ENCODE data around the gene DLX4. TPM values are rescaled to one million over a fixed set of nuclear protein-coding genes. Genes with fewer than 3 reads are reported as not detected.

DLX4 gene
- total RNA-seq, 1 experiment from 2014 or later, result 1.3 TPM

- ATAC-seq, result no peak
- ChIA-PET POLR2A (no interaction called here), CTCF (interaction anchor here (1.2 to 15.4 kb wide), 9 partner anchors 12 to 115 kb away, joined by 3 to 221 read pairs (median 11); partner anchors contain the start of gene DLX3)
- Mint-ChIP-seq H3K4me3 (no peak overlapping the region), H3K4me1 (peaks cover 54% of the 10 kb centered on the region), H3K9me3 (no peaks in the 10 kb centered on the region), H3K27me3 (ENCODE audit: low read depth) (peaks cover 98% of the 10 kb centered on the region), H3K27ac (no peak overlapping the region), H3K36me3 (no peaks in the 10 kb centered on the region)
- no peak for TF ChIP-seq FOXP4 (CRISPR knock-in tag; IDR thresholded peaks at IDR 0.05)
- no peak for TF ChIP-seq ZNF396 (CRISPR knock-in tag; IDR thresholded peaks at IDR 0.05; ENCODE audit: borderline replicate concordance)
- TF ChIP-seq HMGA2 (CRISPR knock-in tag; IDR thresholded peaks at IDR 0.05), result no peak
- no peak for TF ChIP-seq CDX4 (CRISPR knock-in tag; IDR thresholded peaks at IDR 0.05; ENCODE audit: borderline replicate concordance)
- no peak for TF ChIP-seq GTF2I (CRISPR knock-in tag; conservative IDR thresholded peaks at IDR 0.05)
- no peak for TF ChIP-seq NR3C1 (CRISPR knock-in tag; conservative IDR thresholded peaks at IDR 0.05; ENCODE audit: low read depth)
- DNase-seq (ENCODE audit: low spot score), result no peak
Measured at GRCh38 chr17:49976828-49977202, 7.8 kb downstream of the DLX4 start.

GRCh38 chr17:49977463-49978389, 8.7 kb downstream of the DLX4 start:
- Mint-ChIP-seq H3K27ac (no peak overlapping the region), H3K36me3 (no peaks in the 10 kb centered on the region), H3K27me3 (ENCODE audit: low read depth) (peaks cover 97% of the 10 kb centered on the region), H3K9me3 (no peaks in the 10 kb centered on the region), H3K4me1 (peaks cover 49% of the 10 kb centered on the region), H3K4me3 (no peak overlapping the region)
- CTCF ChIA-PET, result interaction anchor here (0.9 to 15.4 kb wide), 17 partner anchors 9 to 118 kb away, joined by 3 to 221 read pairs (median 6); partner anchors contain the start of genes DLX3, DLX4 and PDK2
- ATAC-seq (peak; percentile 13), DNase-seq (ENCODE audit: low spot score) (peak; percentile 42)
- no peak for TF ChIP-seq MAX (CRISPR knock-in tag; IDR thresholded peaks at IDR 0.05)
- TF ChIP-seq ELF4 (CRISPR knock-in tag; IDR thresholded peaks at IDR 0.05; ENCODE audit: low read depth), result no peak
- no peak for TF ChIP-seq HMGXB4 (CRISPR knock-in tag; IDR thresholded peaks at IDR 0.05)
- no peak for TF ChIP-seq FOXK1 (CRISPR knock-in tag; IDR thresholded peaks at IDR 0.05)
- no peak for TF ChIP-seq ERG (CRISPR knock-in tag; IDR thresholded peaks at IDR 0.05)
- TF ChIP-seq CREM (CRISPR knock-in tag; IDR thresholded peaks at IDR 0.05), result no peak
- POLR2A ChIA-PET, result no interaction called here

- ChIA-PET CTCF (interaction anchor here (1.0 to 15.4 kb wide), 13 partner anchors 10 to 117 kb away, joined by 3 to 221 read pairs (median 8); partner anchors contain the start of genes DLX3 and PDK2), POLR2A (no interaction called here)
- Mint-ChIP-seq H3K4me1 (peaks cover 44% of the 10 kb centered on the region), H3K36me3 (no peaks in the 10 kb centered on the region), H3K27ac (no peak overlapping the region), H3K4me3 (no peak overlapping the region), H3K9me3 (no peaks in the 10 kb centered on the region), H3K27me3 (ENCODE audit: low read depth) (peaks cover 96% of the 10 kb centered on the region)
- DNase-seq (ENCODE audit: low spot score), result no peak
- TF ChIP-seq IRF1 (CRISPR knock-in tag; IDR thresholded peaks at IDR 0.05), result no peak
- TF ChIP-seq CDX4 (CRISPR knock-in tag; IDR thresholded peaks at IDR 0.05; ENCODE audit: borderline replicate concordance), result no peak
- no peak for TF ChIP-seq CTCF (IDR thresholded peaks at IDR 0.05)
- TF ChIP-seq ETV6 (CRISPR knock-in tag; IDR thresholded peaks at IDR 0.05), result no peak
- TF ChIP-seq SOX15 (CRISPR knock-in tag; IDR thresholded peaks at IDR 0.05), result no peak
- TF ChIP-seq ATF1 (CRISPR knock-in tag; IDR thresholded peaks at IDR 0.05), result no peak
- ATAC-seq, result no peak
Measured at GRCh38 chr17:49978501-49978900, 9.5 kb downstream of the DLX4 start.
